HG03558 (cell line): ENCODE results near the gene NTNG1.
"Not testable (repeated sequence)": the region's sequence is repeated elsewhere in the genome, so short reads cannot be mapped to it uniquely, and the experiment has no call there.

ENCODE experiments used
- ATAC-seq: cut with Tn5 transposase; IDR thresholded peaks from one replicate; pipeline ENCODE4 v1.9.1; 2021; ENCODE audit warnings: moderate number of reproducible peaks; ENCODE audit not compliant: unreplicated experiment; ENCODE audit errors: extremely low read depth

NTNG1 gene

GRCh38 chr1:107142140-107142542, 1.3 kb downstream of the NTNG1 start:
- ATAC-seq: no peak

GRCh38 chr1:107142666-107143065, 1.8 kb downstream of the NTNG1 start:
- ATAC-seq: no peak

GRCh38 chr1:107145637-107146036, 4.8 kb downstream of the NTNG1 start:
- no peak for ATAC-seq

- ATAC-seq: no peak
Measured at GRCh38 chr1:107147843-107148242, 7.0 kb downstream of the NTNG1 start.

GRCh38 chr1:107149946-107150345, 9.1 kb downstream of the NTNG1 start:
- no peak for ATAC-seq

- no peak for ATAC-seq
Measured at GRCh38 chr1:107151295-107151694, 10.5 kb downstream of the NTNG1 start.

- ATAC-seq: no peak
Measured at GRCh38 chr1:107152395-107152794, 11.6 kb downstream of the NTNG1 start.

GRCh38 chr1:107153014-107153413, 12.2 kb downstream of the NTNG1 start:
- no peak for ATAC-seq

GRCh38 chr1:107158496-107158895, 17.7 kb downstream of the NTNG1 start:
- ATAC-seq: no peak

- no peak for ATAC-seq
Measured at GRCh38 chr1:107158991-107159390, 18.2 kb downstream of the NTNG1 start.

- no peak for ATAC-seq
Measured at GRCh38 chr1:107162745-107163144, 21.9 kb downstream of the NTNG1 start.

GRCh38 chr1:107164901-107165300, 24.1 kb downstream of the NTNG1 start:
- not testable (repeated sequence) for ATAC-seq

- no peak for ATAC-seq
Measured at GRCh38 chr1:107169615-107170014, 28.8 kb downstream of the NTNG1 start.

- no peak for ATAC-seq
Measured at GRCh38 chr1:107171333-107171732, 30.5 kb downstream of the NTNG1 start.

GRCh38 chr1:107172450-107173170, 31.8 kb downstream of the NTNG1 start:
- ATAC-seq: no peak

GRCh38 chr1:107175102-107175909, 34.5 kb downstream of the NTNG1 start:
- ATAC-seq: no peak

- no peak for ATAC-seq
Measured at GRCh38 chr1:107181253-107181969, 40.6 kb downstream of the NTNG1 start.

GRCh38 chr1:107183011-107183410, 42.2 kb downstream of the NTNG1 start:
- no peak for ATAC-seq

GRCh38 chr1:107184888-107185287, 44.0 kb downstream of the NTNG1 start:
- ATAC-seq: no peak

GRCh38 chr1:107187399-107187798, 46.6 kb downstream of the NTNG1 start:
- no peak for ATAC-seq

- no peak for ATAC-seq
Measured at GRCh38 chr1:107188160-107188559, 47.3 kb downstream of the NTNG1 start.
